Mesenteric fat pad (tissue), 1 donor: Measurements from ENCODE around the gene WNT5B. TPM values are rescaled to one million over a fixed set of nuclear protein-coding genes. Genes with fewer than 3 reads are reported as not detected.
A peak's percentile ranks its signal among the peaks of the same experiment; 100 is the strongest.

Source experiments
- DNase-seq: peaks from one replicate; pipeline ENCODE4 v3.0.0-alpha.2; 2020; ENCODE audit warnings: low spot score
- long read RNA-seq: library from polyadenylated mRNA; unstranded; transcript quantifications from one replicate; pipeline ENCODE4 v2.0.0, GENCODE V29; 2020
- total RNA-seq: library from RNA; stranded (reverse); fragmentation: NEBNext Ultra II Directional; extraction: Animal tissue kit (Norgen Biotek cat#: 25700); gene quantifications from one replicate; pipeline ENCODE4 v1.2.1, GENCODE V29; 2021
- donor health status: DM: yes; HTN: yes; CAD: no.

Gene WNT5B
- 2.3 TPM for total RNA-seq
- long read RNA-seq, partial matches to known transcripts: 0 of 2 reads
- long read RNA-seq, other reads (novel, unspliced or antisense): 2 of 2 reads

GRCh38 chr12:1628666-1629337 is at the start of gene WNT5B:
Gene WNT5B (plus strand): TSS chr12:1629231. CDS start chr12:1631355, 2,124 bp downstream.
- DNase-seq: no peak

- no peak for DNase-seq
Measured at GRCh38 chr12:1579651-1580435, 49.2 kb upstream of the WNT5B start.

- no peak for DNase-seq
Measured at GRCh38 chr12:1580526-1580925, 48.5 kb upstream of the WNT5B start.

- no peak for DNase-seq
Measured at GRCh38 chr12:1581973-1582708, 46.9 kb upstream of the WNT5B start.

- no peak for DNase-seq
Measured at GRCh38 chr12:1582709-1583050, 46.4 kb upstream of the WNT5B start.

GRCh38 chr12:1583421-1584078 is 45.5 kb upstream of the WNT5B start:
- no peak for DNase-seq

- no peak for DNase-seq
Measured at GRCh38 chr12:1584326-1584725, 44.7 kb upstream of the WNT5B start.

- DNase-seq: no peak
Measured at GRCh38 chr12:1587927-1588574, 41.0 kb upstream of the WNT5B start.

- no peak for DNase-seq
Measured at GRCh38 chr12:1588575-1588947, 40.5 kb upstream of the WNT5B start.

- no peak for DNase-seq
Measured at GRCh38 chr12:1590221-1590979, 38.6 kb upstream of the WNT5B start.

GRCh38 chr12:1591034-1591433 is 38.0 kb upstream of the WNT5B start:
- DNase-seq: no peak

- DNase-seq: no peak
Measured at GRCh38 chr12:1591543-1591942, 37.5 kb upstream of the WNT5B start.

GRCh38 chr12:1592444-1593173 is 36.4 kb upstream of the WNT5B start:
- DNase-seq: no peak

GRCh38 chr12:1593174-1594005 is 35.6 kb upstream of the WNT5B start:
- DNase-seq: no peak

GRCh38 chr12:1594006-1594260 is 35.1 kb upstream of the WNT5B start:
- no peak for DNase-seq

- peak; percentile 95 for DNase-seq
Measured at GRCh38 chr12:1594261-1595025, 34.6 kb upstream of the WNT5B start, which contains the start of gene FBXL14. Gene FBXL14 (minus strand): TSS chr12:1594581. CDS start chr12:1594066, 515 bp downstream.

GRCh38 chr12:1595026-1595561 is 33.9 kb upstream of the WNT5B start:
- no peak for DNase-seq
